RWPE1 (cell line): ENCODE data around the gene HCN2.
A peak's percentile ranks its signal among the peaks of the same experiment; 100 is the strongest.

Source experiments
- CTCF ChIA-PET: fragments of 350-600 bp; sonication (Branson Sonifier 250); formaldehyde crosslinking; extraction: SDS; loops from one replicate; lab custom pipeline; 2021; lab: Yijun Ruan, JAX
- POLR2A ChIA-PET: fragments of 400-600 bp; formaldehyde crosslinking; extraction: SDS; loops from one replicate; lab custom pipeline; 2020; ENCODE audit warnings: antibody characterized with exemption; ENCODE audit not compliant: low non-redundant PET; lab: Yijun Ruan, JAX
- DNase-seq: peaks from one replicate; pipeline ENCODE4 v3.0.0; 2012; ENCODE audit warnings: low spot score
- H3K27ac ChIP-seq: fragments of 450-650 bp; 2 replicates; pipeline ENCODE4 v1.5.1; 2017
- CTCF ChIP-seq: fragments of 450-650 bp; conservative IDR thresholded peaks from 2 replicates; pipeline ENCODE4 v1.5.1; 2017; ENCODE audit warnings: low read depth, mild to moderate bottlenecking

HCN2 gene

DNA sequence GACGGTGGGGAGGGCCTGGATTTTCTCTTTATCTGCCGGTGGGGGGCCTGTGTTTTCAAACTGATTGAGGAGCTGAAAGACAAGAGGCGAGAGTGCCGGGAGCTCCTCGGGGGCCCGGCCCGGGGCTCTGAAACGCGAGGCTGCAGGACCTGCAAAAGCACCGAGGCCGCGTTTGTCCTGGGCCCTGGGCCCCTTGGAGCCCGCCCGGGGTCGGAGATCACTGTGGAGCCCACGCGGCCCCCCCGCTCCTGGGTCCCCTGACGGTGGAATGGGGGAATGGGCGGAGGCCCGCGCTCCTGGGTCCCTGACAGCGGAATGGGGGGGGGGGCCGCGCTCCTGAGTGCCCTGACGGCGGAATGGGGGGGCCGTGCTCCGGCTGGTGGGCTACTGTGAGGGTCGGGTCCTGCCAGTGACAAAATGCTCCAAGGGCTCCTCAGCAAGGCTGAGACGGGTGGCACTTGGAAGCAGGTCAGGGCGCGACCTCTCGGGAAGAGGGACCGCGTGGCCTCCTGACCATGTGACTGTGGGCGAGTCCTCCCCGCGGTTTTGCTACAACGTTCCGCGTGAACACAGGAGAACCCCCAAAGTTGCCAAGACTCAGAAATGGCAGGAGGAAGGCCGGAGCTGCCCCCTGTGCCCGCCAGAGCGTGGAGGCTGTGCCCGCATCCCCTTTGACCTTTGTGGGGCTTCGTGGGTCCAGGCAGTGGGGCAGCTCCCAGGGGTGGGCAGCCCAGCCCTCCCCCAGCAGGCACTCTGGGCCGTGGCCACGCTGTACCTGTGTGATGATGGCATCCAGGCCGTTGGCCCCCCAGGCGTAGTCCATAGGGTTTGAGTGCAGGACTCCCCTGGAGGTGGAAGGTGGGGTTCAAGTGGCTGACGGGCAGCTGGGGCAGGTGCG lies 59.5 kb downstream of the HCN2 start:
- TF ChIP-seq CTCF, result no peak
- POLR2A ChIA-PET, result interaction anchor here (0.7 kb wide), 1 partner anchor 51 kb away, joined by 3 read pairs; no protein-coding TSS in a partner anchor

DNA sequence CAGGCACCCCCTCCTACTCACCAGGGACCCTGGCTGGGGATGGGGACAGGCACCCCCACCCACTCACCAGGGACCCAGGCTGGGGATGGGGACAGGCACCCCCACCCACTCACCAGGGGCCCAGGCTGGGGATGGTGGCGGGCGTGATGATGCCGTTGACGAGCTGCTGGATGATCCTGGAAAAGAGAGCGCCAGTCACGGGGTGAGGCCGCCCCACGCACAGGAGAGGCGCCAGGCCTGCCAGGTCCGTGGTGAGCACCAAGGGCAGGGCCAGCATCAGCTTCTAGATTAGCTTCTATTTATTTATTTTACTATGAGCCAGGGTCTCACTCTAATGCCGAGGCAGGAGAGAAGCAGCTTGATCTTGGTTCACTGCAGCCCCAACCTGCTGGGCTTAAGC lies 60.4 kb downstream of the HCN2 start:
- ChIA-PET CTCF (no interaction called here), POLR2A (interaction anchor here (0.6 kb wide), 1 partner anchor 12 kb away, joined by 3 read pairs; no protein-coding TSS in a partner anchor)
- H3K27ac ChIP-seq, result no peak overlapping the region; the same call in 1 of the 2 replicates
- no peak for DNase-seq
- TF ChIP-seq CTCF, result no peak

More for the DNA sequence above, 59.5 kb downstream of the HCN2 start:
- no peak overlapping the region for H3K27ac ChIP-seq
- CTCF ChIA-PET, result no interaction called here
- no peak for DNase-seq

GRCh38 chr19:651114-651818 lies 61.6 kb downstream of the HCN2 start:
- no peak for TF ChIP-seq CTCF
- POLR2A ChIA-PET, result no interaction called here
- no peak overlapping the region for H3K27ac ChIP-seq
- DNase-seq, result no peak
- CTCF ChIA-PET, result no interaction called here

DNA sequence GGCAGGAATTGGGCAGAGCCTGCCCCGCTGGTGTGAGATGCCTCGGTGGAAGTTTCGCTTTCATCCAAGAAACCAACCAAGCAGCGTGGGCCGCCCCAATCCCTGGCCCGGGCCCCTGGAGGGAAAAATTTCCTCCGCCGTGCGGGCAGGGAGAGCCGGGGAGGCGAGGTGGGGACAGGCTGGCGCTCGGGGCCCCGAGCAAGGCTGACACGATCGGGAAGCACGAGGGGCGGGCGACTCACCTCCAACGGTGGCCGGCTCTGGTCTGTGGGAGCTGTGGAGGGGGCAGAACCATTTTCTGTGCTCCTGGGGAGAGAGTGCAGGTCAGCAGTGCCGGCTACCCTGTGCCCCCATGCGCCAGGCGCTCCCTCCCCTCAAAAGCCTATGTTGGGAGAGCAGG lies 62.3 kb downstream of the HCN2 start:
- no peak for DNase-seq
- CTCF ChIA-PET, result no interaction called here
- peak overlapping the region; percentile 11; the same call in 1 of the 2 replicates for H3K27ac ChIP-seq
- TF ChIP-seq CTCF, result no peak
- POLR2A ChIA-PET, result no interaction called here

DNA sequence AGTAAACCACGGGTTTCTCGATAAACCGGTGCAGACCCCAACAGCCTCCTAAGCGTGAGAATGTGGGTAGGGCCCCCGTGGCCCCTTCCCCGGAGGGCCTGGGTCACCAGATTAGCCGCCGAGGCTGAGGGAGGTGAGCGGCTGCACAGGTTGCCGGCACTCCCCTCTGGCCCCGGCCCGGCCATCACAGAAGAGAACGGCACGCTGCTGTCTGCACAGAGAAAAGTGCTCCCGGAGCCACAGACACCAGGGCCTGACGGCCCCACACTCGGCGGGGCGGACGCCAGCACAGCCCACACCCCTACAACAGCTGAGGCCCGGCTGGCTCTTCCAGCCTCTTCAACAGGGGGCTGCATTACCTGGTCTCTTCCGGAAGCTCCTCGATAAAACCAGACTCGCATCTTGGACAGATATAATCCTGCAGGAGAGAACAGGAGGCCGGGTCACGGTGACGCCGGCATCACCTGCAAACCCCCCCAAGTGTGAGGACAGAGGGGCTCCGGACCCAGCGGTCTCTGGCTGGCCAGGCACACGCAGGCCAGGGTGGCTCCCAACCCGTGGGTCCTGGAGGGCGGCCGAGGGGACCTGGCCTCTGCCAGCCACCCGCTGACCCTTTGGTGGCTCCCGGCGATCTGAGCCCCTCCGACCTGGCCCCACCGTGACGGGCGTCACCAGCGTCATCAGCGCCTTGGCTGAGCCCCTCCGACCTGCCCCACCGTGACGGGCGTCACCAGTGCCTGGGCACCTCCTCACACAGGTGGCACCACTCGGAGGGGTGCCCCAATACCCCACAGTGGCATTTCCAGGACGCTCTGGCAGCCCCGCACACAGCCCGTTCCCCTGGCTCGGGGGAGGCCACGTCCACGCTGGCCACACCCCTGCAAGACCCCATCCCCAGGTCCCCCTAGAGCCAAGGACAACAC lies 63.0 kb downstream of the HCN2 start:
- peak overlapping the region; percentile 11; the same call in 1 of the 2 replicates for H3K27ac ChIP-seq
- no peak for DNase-seq
- TF ChIP-seq CTCF, result no peak
- ChIA-PET POLR2A (no interaction called here), CTCF (no interaction called here)
